HFFc6 (cell line): ENCODE measurements around the gene NUDT1. TPM values are rescaled to one million over a fixed set of nuclear protein-coding genes. Genes with fewer than 3 reads are reported as not detected.

Experiments
- DNase-seq: peaks from one replicate; pipeline ENCODE4 v3.0.0-alpha.2; 2018
- H3K27ac Mint-ChIP-seq: 2 replicates; pipeline ENCODE4 v1.8.0; 2020; ENCODE audit warnings: mild to moderate bottlenecking, mixed read lengths
- H3K27me3 Mint-ChIP-seq: 2 replicates; pipeline ENCODE4 v1.8.0; 2021; ENCODE audit warnings: mild to moderate bottlenecking, moderate library complexity, mixed read lengths; ENCODE audit not compliant: insufficient read depth
- H3K36me3 Mint-ChIP-seq: 2 replicates; pipeline ENCODE4 v1.8.0; 2021; ENCODE audit warnings: low read depth, mixed read lengths
- H3K4me1 Mint-ChIP-seq: 2 replicates; pipeline ENCODE4 v1.8.0; 2020; ENCODE audit warnings: low read depth, mixed read lengths
- H3K4me3 Mint-ChIP-seq: 2 replicates; pipeline ENCODE4 v1.8.0; 2020; ENCODE audit warnings: mild to moderate bottlenecking, moderate library complexity, mixed read lengths
- H3K9me3 Mint-ChIP-seq: 2 replicates; pipeline ENCODE4 v1.8.0; 2020; ENCODE audit warnings: mild to moderate bottlenecking, mixed read lengths
- CTCF ChIP-seq: fragments of 200-600 bp; sonication (generic); IDR thresholded peaks from 2 replicates; pipeline ENCODE4 v1.5.0; 2021; ENCODE audit warnings: antibody characterized with exemption, mild to moderate bottlenecking
- total RNA-seq, 6 experiments: library from RNA; stranded (reverse); fragmentation: NEBNext Ultra II Directional; extraction: Animal tissue kit (Norgen Biotek cat#: 25700); gene quantifications; 2 replicates in 1 of 6; 3 replicates in 5 of 6; pipeline ENCODE4 v1.2.3, GENCODE V29; 2021

Gene NUDT1
- total RNA-seq, 6 experiments from 2014 or later, result 35.6 to 57.6 (median 45.9) TPM

- Mint-ChIP-seq H3K4me1 (peaks cover 35% of the 10 kb centered on the region), H3K4me3 (no peak overlapping the region), H3K36me3 (peaks cover 7% of the 10 kb centered on the region; the same call in 1 of the 2 replicates), H3K27me3 (peaks cover 4% of the 10 kb centered on the region; the same call in 1 of the 2 replicates), H3K27ac (peak overlapping the region; percentile 100), H3K9me3 (no peaks in the 10 kb centered on the region)
- peak; percentile 85 for TF ChIP-seq CTCF
- DNase-seq, result no peak
Observed at GRCh38 chr7:2247141-2247995, 5.3 kb downstream of the NUDT1 start.

GRCh38 chr7:2248984-2249694 lies 7.1 kb downstream of the NUDT1 start:
- H3K4me1 Mint-ChIP-seq, result peaks cover 24% of the 10 kb centered on the region
- peak overlapping the region; percentile 89 for H3K4me3 Mint-ChIP-seq
- peak; percentile 41 for TF ChIP-seq CTCF
- peaks cover 7% of the 10 kb centered on the region; the same call in 1 of the 2 replicates for H3K36me3 Mint-ChIP-seq
- no peaks in the 10 kb centered on the region for H3K9me3 Mint-ChIP-seq
- H3K27ac Mint-ChIP-seq, result peak overlapping the region; percentile 100
- peaks cover 4% of the 10 kb centered on the region; the same call in 1 of the 2 replicates for H3K27me3 Mint-ChIP-seq
- peak; percentile 96 for DNase-seq

GRCh38 chr7:2249744-2250323 lies 7.8 kb downstream of the NUDT1 start:
- Mint-ChIP-seq H3K36me3 (peaks cover 7% of the 10 kb centered on the region; the same call in 1 of the 2 replicates), H3K27me3 (peaks cover 4% of the 10 kb centered on the region; the same call in 1 of the 2 replicates), H3K4me1 (peaks cover 24% of the 10 kb centered on the region), H3K9me3 (no peaks in the 10 kb centered on the region), H3K27ac (peak overlapping the region; percentile 100), H3K4me3 (peak overlapping the region; percentile 89)
- no peak for TF ChIP-seq CTCF
- no peak for DNase-seq

GRCh38 chr7:2251381-2251780 lies 9.4 kb downstream of the NUDT1 start:
- no peak for TF ChIP-seq CTCF
- no peaks in the 10 kb centered on the region for H3K9me3 Mint-ChIP-seq
- no peak for DNase-seq
- peaks cover 2% of the 10 kb centered on the region; the same call in 1 of the 2 replicates for H3K27me3 Mint-ChIP-seq
- no peak overlapping the region for H3K4me3 Mint-ChIP-seq
- H3K27ac Mint-ChIP-seq, result peak overlapping the region; percentile 59; the same call in 1 of the 2 replicates
- H3K36me3 Mint-ChIP-seq, result peaks cover 12% of the 10 kb centered on the region; the same call in 1 of the 2 replicates
- peaks cover 24% of the 10 kb centered on the region for H3K4me1 Mint-ChIP-seq
